Medulla oblongata (tissue), 1 donor: ENCODE measurements around the gene NAA38.

ENCODE experiments used
- DNase-seq: peaks from one replicate; pipeline ENCODE4 v3.0.0-alpha.2; 2015; ENCODE audit errors: extremely low spot score

Gene NAA38

DNA sequence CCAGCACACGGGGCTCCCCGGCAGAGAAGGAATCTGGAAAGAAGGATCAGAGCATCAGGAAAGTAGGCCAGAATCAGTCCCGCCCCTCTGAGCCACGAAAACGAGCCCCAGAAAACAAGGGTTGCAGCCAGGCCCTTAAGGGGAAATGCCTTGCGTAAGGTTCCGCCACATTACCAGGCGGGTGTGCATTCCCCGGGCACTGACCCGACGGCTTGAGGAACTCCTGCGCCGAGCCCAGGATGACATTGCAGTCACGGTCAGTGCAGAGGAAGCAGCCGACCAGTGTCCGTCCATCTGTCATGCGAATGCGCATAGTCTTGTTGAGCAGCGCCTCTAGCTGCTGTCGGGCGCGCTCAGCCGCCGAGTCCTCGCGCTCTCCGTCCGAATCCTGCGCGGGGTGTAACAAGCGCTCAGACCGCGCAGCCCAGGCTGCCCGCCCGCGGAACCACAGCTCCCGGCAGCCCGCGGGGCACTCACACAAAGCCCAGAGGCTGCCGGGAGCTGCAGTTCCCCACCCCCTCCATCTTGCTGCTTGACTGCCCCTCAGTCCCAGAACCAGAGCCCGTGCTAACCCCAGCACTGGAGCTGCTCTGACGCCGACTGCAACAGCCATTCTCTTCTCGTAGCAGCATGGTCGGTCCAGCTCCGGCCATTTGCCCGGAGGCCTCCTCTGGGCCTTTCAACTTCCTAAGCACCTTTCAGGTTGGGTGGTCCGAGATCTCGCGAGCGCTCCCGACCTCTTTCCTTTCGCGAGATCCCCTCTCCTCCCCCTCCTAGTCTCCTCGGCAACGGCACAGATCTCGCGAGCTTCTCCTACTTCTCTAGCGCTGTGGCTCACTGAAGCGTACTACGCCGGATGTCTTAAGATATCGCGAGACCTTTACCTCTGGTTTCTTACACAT lies at the start of gene NAA38:
NAA38 (minus strand) TSS at position 749 of the 902 bp plus-strand sequence; CDS start at position 653, 96 bp downstream.
- DNase-seq: peak; percentile 99

DNA sequence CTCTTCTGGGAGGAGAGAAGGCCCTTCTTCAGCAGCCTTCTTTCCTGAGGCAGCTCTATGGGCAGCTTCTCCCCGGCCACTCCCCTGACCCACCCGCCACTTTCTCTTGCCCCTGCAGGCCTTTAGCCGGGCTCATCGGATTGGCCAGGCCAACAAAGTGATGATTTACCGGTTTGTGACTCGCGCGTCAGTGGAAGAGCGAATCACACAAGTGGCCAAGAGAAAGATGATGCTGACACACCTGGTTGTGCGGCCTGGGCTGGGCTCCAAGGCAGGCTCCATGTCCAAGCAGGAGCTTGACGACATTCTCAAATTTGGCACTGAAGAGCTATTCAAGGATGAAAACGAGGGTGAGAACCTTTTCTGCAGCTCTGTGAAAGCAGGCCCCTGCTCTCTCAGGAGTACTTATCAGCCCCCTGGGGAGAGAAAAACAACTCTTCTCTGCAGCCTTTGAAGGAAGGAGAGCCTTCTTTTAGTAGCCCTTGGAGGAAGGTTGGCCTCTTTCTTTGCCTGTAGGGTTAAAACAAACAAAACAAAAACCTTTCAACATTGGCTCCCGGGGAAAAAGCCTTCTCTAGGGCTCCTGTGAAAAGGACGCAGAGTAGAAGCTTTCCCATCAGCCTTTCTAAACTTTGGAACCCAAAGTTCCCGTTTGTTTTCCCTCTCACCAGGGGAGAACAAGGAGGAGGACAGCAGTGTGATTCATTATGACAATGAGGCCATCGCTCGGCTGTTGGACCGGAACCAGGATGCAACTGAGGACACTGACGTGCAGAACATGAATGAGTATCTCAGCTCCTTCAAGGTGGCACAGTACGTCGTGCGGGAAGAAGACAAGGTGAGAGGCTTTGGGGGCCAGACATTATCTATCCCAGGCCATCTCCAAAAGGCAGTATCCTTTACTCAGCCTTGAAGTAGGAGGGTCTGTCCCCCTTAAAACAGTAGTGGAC lies 46.1 kb upstream of the NAA38 start:
- no peak for DNase-seq

DNA sequence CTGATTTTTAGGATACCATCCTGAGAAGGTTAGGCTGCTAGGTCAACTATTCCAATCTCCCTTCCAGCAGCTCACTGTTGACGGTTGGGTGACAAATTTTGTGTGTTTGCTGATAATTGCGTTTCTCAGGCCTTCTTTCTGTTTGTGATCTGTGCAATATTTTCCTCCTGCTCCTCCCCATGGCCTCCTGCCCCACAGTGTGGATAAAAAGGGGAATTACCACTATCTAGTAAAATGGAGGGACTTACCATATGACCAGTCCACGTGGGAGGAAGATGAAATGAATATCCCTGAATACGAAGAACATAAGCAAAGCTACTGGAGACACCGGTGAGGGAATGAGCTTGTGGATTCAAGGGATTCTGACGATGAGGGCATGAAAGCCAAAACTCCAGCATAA lies 40.4 kb upstream of the NAA38 start:
- DNase-seq: peak; percentile 83

DNA sequence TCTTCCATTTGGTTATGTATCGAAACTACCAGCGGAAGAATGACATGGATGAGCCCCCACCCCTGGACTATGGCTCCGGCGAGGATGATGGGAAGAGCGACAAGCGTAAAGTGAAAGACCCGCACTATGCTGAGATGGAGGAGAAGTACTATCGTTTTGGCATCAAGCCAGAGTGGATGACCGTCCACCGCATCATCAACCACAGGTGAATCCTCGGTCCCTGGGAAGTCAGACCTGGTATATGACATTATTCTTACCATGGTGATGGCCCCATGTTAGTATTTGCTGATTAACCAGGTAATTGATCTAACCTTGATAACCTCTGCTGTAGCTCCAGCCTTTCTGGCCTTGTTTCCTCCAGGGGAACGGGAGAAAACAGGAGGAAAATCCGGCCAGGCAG lies 39.7 kb upstream of the NAA38 start:
- DNase-seq: no peak

DNA sequence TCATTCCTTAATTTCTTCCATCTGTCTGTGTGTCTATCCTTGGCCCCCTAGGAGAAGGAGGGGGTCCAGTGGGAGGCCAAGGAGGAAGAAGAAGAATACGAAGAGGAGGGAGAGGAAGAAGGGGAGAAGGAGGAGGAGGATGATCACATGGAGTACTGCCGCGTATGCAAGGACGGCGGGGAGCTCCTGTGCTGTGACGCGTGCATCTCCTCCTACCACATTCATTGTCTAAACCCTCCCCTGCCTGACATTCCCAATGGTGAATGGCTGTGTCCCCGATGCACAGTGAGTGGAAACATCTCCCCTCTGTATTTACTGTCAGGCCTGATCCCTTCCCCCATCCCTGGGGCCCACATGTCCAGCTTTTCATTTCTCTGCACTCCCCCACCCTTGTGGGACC lies 37.5 kb upstream of the NAA38 start:
- no peak for DNase-seq

GRCh38 chr17:7894226-7894625 lies 36.9 kb upstream of the NAA38 start:
- DNase-seq: no peak

- no peak for DNase-seq
Observed at GRCh38 chr17:7893187-7893880, 36.0 kb upstream of the NAA38 start.

DNA sequence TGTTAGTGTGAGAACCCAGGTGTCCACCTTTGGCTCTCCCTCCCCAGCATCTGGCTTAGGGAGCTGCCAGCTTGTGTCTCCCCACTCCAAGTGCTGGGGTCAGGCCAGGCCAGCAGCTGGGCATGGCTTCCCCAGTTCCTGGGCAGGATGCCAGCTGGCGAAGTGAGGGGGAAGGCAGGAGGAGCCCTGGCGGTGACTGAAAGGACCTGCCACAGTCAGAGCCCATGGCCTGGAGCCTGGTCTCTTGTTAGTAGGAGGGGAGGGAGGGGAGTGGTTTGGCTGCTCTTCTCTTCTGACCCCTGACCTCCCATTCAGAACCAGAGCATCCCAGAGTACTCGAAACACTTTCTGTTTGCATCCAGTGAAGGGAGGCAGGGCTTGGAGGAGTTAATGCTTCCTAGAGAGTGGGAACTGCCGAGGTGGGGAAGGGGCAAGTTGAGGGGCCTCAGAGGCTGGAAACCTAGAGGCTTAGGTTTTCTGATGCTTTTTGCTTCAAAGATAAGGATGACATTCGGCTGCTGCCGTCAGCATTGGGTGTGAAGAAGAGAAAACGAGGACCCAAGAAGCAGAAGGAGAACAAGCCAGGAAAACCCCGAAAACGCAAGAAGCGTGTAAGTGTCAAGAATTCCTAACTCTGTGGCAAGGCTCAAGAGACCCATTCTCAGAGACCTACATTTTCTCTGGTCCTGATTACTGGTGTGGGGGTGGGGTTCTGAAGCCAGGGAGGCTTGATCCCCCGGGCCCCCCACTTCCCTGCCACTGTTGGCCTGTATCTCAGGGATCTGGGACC lies 32.0 kb upstream of the NAA38 start:
- peak; percentile 99 for DNase-seq

- DNase-seq: no peak
Observed at GRCh38 chr17:7888184-7888920, 31.0 kb upstream of the NAA38 start, which contains the start of gene CHD3. CHD3 (plus strand) TSS chr17:7888789; CDS start chr17:7889001, 212 bp downstream.

GRCh38 chr17:7887482-7888183 lies 30.3 kb upstream of the NAA38 start:
- DNase-seq: peak; percentile 95

DNA sequence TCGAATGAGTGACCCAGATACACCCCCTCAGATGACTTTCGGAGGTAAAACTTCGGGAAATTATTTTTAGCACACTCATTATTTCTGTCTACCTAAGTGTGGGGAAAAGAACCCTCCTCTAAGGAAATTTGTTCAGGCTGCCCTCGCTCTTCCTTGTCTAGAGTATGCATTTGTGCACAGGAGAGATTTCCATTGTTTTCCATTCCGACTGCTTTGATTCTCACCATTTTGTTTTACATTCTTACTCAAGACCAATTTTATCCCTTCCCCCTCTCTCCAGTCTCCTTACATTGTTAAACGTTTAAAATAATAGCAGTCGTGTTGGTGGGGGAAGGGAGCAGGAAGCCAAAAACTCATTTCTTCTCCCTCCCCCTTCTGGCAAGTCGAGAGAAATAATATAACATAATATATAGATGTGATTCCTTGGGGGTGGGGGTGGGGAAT lies 29.7 kb upstream of the NAA38 start:
- no peak for DNase-seq

GRCh38 chr17:7886227-7887037 lies 29.1 kb upstream of the NAA38 start:
- peak; percentile 17 for DNase-seq

GRCh38 chr17:7885367-7886226 lies 28.2 kb upstream of the NAA38 start:
- DNase-seq: peak; percentile 34

GRCh38 chr17:7884581-7885366 lies 27.4 kb upstream of the NAA38 start:
- no peak for DNase-seq

- DNase-seq: no peak
Observed at GRCh38 chr17:7883781-7884386, 26.5 kb upstream of the NAA38 start.

DNA sequence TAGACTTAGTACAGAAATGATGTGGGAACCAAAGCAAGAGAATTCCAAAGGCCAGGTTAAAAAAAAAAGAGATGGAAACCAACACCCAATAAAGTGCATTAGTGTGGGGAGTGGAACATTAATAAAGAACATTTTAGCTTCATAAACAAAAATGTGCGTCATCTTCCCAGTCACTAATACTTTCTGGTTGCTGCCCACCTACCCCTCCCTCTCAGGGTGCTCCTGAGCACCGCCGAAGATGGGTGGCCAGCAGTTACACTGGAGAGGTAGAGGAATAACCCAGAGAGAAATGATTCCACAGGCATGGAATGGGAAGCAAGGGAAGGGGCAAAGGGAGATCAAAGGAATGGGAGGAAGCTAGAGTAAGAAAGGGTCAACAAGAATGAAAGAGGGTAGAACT lies 25.3 kb upstream of the NAA38 start:
- no peak for DNase-seq
